PC-9 (cell line): ENCODE measurements around the gene TSPAN8.

ENCODE experiments used
- EZH2 ChIP-seq: fragments of 200-600 bp; sonication (generic); IDR thresholded peaks from 2 replicates; pipeline ENCODE4 v1.8.0; 2017; ENCODE audit warnings: antibody characterized with exemption, low read depth
- TF ChIP-seq, protein P1 (sequence below): fragments of 200-600 bp; sonication (generic); conservative IDR thresholded peaks from 2 replicates; pipeline ENCODE4 v1.6.1; 2017; ENCODE audit warnings: mixed run types, antibody characterized with exemption, mild to moderate bottlenecking, moderate library complexity

- TF ChIP-seq, protein P1, sequence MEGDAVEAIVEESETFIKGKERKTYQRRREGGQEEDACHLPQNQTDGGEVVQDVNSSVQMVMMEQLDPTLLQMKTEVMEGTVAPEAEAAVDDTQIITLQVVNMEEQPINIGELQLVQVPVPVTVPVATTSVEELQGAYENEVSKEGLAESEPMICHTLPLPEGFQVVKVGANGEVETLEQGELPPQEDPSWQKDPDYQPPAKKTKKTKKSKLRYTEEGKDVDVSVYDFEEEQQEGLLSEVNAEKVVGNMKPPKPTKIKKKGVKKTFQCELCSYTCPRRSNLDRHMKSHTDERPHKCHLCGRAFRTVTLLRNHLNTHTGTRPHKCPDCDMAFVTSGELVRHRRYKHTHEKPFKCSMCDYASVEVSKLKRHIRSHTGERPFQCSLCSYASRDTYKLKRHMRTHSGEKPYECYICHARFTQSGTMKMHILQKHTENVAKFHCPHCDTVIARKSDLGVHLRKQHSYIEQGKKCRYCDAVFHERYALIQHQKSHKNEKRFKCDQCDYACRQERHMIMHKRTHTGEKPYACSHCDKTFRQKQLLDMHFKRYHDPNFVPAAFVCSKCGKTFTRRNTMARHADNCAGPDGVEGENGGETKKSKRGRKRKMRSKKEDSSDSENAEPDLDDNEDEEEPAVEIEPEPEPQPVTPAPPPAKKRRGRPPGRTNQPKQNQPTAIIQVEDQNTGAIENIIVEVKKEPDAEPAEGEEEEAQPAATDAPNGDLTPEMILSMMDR, result no peak
- TF ChIP-seq EZH2, result no peak
Observed at GRCh38 chr12:71200706-71201105, 42.9 kb upstream of the TSPAN8 start.
